HG02852 (cell line): ENCODE measurements around the gene DPH7.
"Not testable (repeated sequence)": the region's sequence is repeated elsewhere in the genome, so short reads cannot be mapped to it uniquely, and the experiment has no call there.

Source experiments
- ATAC-seq: cut with Tn5 transposase; IDR thresholded peaks from one replicate; pipeline ENCODE4 v1.9.1; 2021; ENCODE audit warnings: mild to moderate bottlenecking, moderate library complexity; ENCODE audit not compliant: unreplicated experiment

The DPH7 gene

GRCh38 chr9:137550958-137551263, 27.8 kb downstream of the DPH7 start:
- not testable (repeated sequence) for ATAC-seq

GRCh38 chr9:137550231-137550621, 28.5 kb downstream of the DPH7 start, which contains the start of gene PNPLA7:
Gene PNPLA7, minus strand, starts transcription at chr9:137550402. Its CDS starts 205 bp downstream, at chr9:137550197.
- no peak for ATAC-seq

- no peak for ATAC-seq
Observed at GRCh38 chr9:137547687-137548543, 30.8 kb downstream of the DPH7 start.

GRCh38 chr9:137545123-137545522, 33.6 kb downstream of the DPH7 start:
- ATAC-seq: no peak

- no peak for ATAC-seq
Observed at GRCh38 chr9:137544176-137544760, 34.5 kb downstream of the DPH7 start.

GRCh38 chr9:137543237-137543963, 35.3 kb downstream of the DPH7 start:
- no peak for ATAC-seq

GRCh38 chr9:137542486-137542885, 36.2 kb downstream of the DPH7 start:
- no peak for ATAC-seq

GRCh38 chr9:137540536-137540935, 38.2 kb downstream of the DPH7 start:
- ATAC-seq: no peak

GRCh38 chr9:137538058-137538457, 40.7 kb downstream of the DPH7 start:
- ATAC-seq: no peak

GRCh38 chr9:137536594-137537131, 42.1 kb downstream of the DPH7 start:
- ATAC-seq: not testable (repeated sequence)

- no peak for ATAC-seq
Observed at GRCh38 chr9:137535120-137535428, 43.7 kb downstream of the DPH7 start.

GRCh38 chr9:137534256-137535119, 44.2 kb downstream of the DPH7 start:
- ATAC-seq: no peak

GRCh38 chr9:137532891-137533468, 45.7 kb downstream of the DPH7 start:
- not testable (repeated sequence) for ATAC-seq

GRCh38 chr9:137531099-137531765, 47.5 kb downstream of the DPH7 start:
- ATAC-seq: no peak

- no peak for ATAC-seq
Observed at GRCh38 chr9:137530331-137530730, 48.4 kb downstream of the DPH7 start.

- no peak for ATAC-seq
Observed at GRCh38 chr9:137524981-137525317, 53.8 kb downstream of the DPH7 start.

GRCh38 chr9:137524161-137524980, 54.4 kb downstream of the DPH7 start:
- no peak for ATAC-seq

GRCh38 chr9:137522746-137523455, 55.8 kb downstream of the DPH7 start:
- ATAC-seq: no peak
